Prostate gland (tissue), 2 donors: ENCODE data around the gene RSL24D1. TPM values are rescaled to one million over a fixed set of nuclear protein-coding genes. Genes with fewer than 3 reads are reported as not detected.

Experiments used
- DNase-seq: peaks from one replicate; pipeline ENCODE4 v3.0.0-alpha.2; 2019; ENCODE audit warnings: low spot score
- H3K27ac ChIP-seq, 2 donors: fragments of 200-600 bp; sonication (generic); 2 replicates each; pipeline ENCODE4 v1.5.1; 2017 to 2019
- H3K27me3 ChIP-seq: fragments of 200-600 bp; sonication (generic); replicated peaks from 2 replicates; pipeline ENCODE4 v1.5.1; 2019; ENCODE audit not compliant: insufficient read depth
- H3K36me3 ChIP-seq, 2 donors: fragments of 200-600 bp; sonication (generic); 1 replicate in 1 of 2; 2 replicates in 1 of 2; pipeline versions ENCODE4 v1.5.1 to v1.8.1; 2017 to 2019
- H3K4me1 ChIP-seq: fragments of 200-600 bp; sonication (generic); replicated peaks from 2 replicates; pipeline ENCODE4 v1.5.1; 2019
- H3K4me3 ChIP-seq, 2 donors: fragments of 200-600 bp; sonication (generic); 2 replicates each; pipeline ENCODE4 v1.5.1; 2017 to 2019
- H3K9me3 ChIP-seq: fragments of 200-600 bp; sonication (generic); 2 replicates; pipeline ENCODE4 v1.5.1; 2017
- CTCF ChIP-seq, 4 experiments: fragments of 200-600 bp in 2 of 4; fragments of 450-650 bp in 2 of 4; sonication (generic) in 2 of 4; IDR thresholded peaks; 1 replicate in 3 of 4; 2 replicates in 1 of 4; pipeline ENCODE4 v1.5.1; 2016 to 2019; ENCODE audit warnings: antibody characterized with exemption in 4 of 4, mild to moderate bottlenecking in 2 of 4, moderate library complexity in 2 of 4
- POLR2A ChIP-seq: fragments of 450-650 bp; IDR thresholded peaks from one replicate; pipeline ENCODE4 v1.6.1; 2016; ENCODE audit warnings: antibody characterized with exemption, mild to moderate bottlenecking
- POLR2AphosphoS5 ChIP-seq: sonication (generic); formaldehyde crosslinking; IDR thresholded peaks from one replicate; pipeline ENCODE4 v1.6.1; 2017; ENCODE audit warnings: antibody characterized with exemption
- WGBS: methylation state at CpG from one replicate; pipeline ENCODE4 v1.1.5; 2018; 5-methylcytosine and 5-hydroxymethylcytosine counted together
- intact Hi-C: fragments of 100-400 bp; cut with DNase I; formaldehyde crosslinking; loops from one replicate; pipeline ENCODE4 v1.14.2; 2022
- total RNA-seq, 2 donors: library from RNA; depleted of rRNA; stranded (reverse); fragments of >200 nt; gene quantifications; one replicate each; pipeline ENCODE4 v1.1.0, GENCODE V29; 2016

RSL24D1 gene
- total RNA-seq, 2 donors from 2014 or later: 51.5 to 64.0 TPM

- Histone ChIP-seq H3K27ac (peak overlapping the region in 1 of 2 donors; percentile 38), H3K9me3 (no peaks in the 10 kb centered on the region), H3K4me1 (no peaks in the 10 kb centered on the region), H3K27me3 (no peaks in the 10 kb centered on the region), H3K4me3 (no peak overlapping the region), H3K36me3 (no peaks in the 10 kb centered on the region)
- no peak for DNase-seq
- intact Hi-C loops: no loop called here
- 71% methylated on average over 6 of the region's 6 CpGs for WGBS
- TF ChIP-seq POLR2A (no peak), CTCF (IDR thresholded peaks at IDR 0.05) (no peak), POLR2AphosphoS5 (peak; percentile 39)
Observed at GRCh38 chr15:55221090-55222011, 24.6 kb upstream of the RSL24D1 start.

- intact Hi-C loops: no loop called here
- Histone ChIP-seq H3K4me1 (no peaks in the 10 kb centered on the region), H3K27ac (peak overlapping the region in 1 of 2 donors; percentile 38)
Observed at GRCh38 chr15:55220606-55221005, 23.9 kb upstream of the RSL24D1 start.

GRCh38 chr15:55218056-55218455 lies 21.3 kb upstream of the RSL24D1 start:
- intact Hi-C loops: loop anchor here (10.0 kb wide), 1 partner anchor 217 kb away; no protein-coding TSS in a partner anchor
- H3K27ac ChIP-seq: peak overlapping the region in 1 of 2 donors; percentile 8

More at GRCh38 chr15:55220606-55221005, 23.9 kb upstream of the RSL24D1 start:
- no peaks in the 10 kb centered on the region for H3K9me3 ChIP-seq
- no peaks in the 10 kb centered on the region for H3K36me3 ChIP-seq
- TF ChIP-seq POLR2A (no peak), POLR2AphosphoS5 (no peak), CTCF (IDR thresholded peaks at IDR 0.05) (no peak)
- H3K4me3 ChIP-seq: no peak overlapping the region
- DNase-seq: no peak
- H3K27me3 ChIP-seq: no peaks in the 10 kb centered on the region

GRCh38 chr15:55204464-55204863 lies 7.7 kb upstream of the RSL24D1 start:
- no peaks in the 10 kb centered on the region for H3K27me3 ChIP-seq
- 56% methylated on average over 4 of the region's 4 CpGs for WGBS
- H3K9me3 ChIP-seq: no peaks in the 10 kb centered on the region
- no peaks in the 10 kb centered on the region for H3K4me1 ChIP-seq
- H3K36me3 ChIP-seq: no peaks in the 10 kb centered on the region
- intact Hi-C loops: no loop called here
- TF ChIP-seq POLR2A (no peak), CTCF (IDR thresholded peaks at IDR 0.05) (no peak), POLR2AphosphoS5 (peak; percentile 84)
- no peak overlapping the region for H3K4me3 ChIP-seq
- peak overlapping the region in 1 of 2 donors; percentile 26 for H3K27ac ChIP-seq
- DNase-seq: peak; percentile 43

More at GRCh38 chr15:55218056-55218455, 21.3 kb upstream of the RSL24D1 start:
- no peak for DNase-seq
- Histone ChIP-seq H3K4me1 (no peaks in the 10 kb centered on the region), H3K4me3 (no peak overlapping the region), H3K9me3 (no peaks in the 10 kb centered on the region), H3K27me3 (no peaks in the 10 kb centered on the region), H3K36me3 (no peaks in the 10 kb centered on the region)
- no peak for TF ChIP-seq POLR2A
- no peak for TF ChIP-seq POLR2AphosphoS5
- no peak for TF ChIP-seq CTCF (IDR thresholded peaks at IDR 0.05)
- 67% methylated on average over 2 of the region's 2 CpGs for WGBS
